Thyroid gland (tissue), 4 donors: Measurements from ENCODE around the gene CYP2D6.

Source experiments
- CTCF ChIP-seq, 6 experiments: fragments of 200-600 bp in 3 of 6; fragments of 450-650 bp in 3 of 6; sonication (generic) in 3 of 6; IDR thresholded peaks; one replicate each; pipeline ENCODE4 v1.5.1; 2016 to 2019; ENCODE audit warnings: antibody characterized with exemption in 6 of 6, mild to moderate bottlenecking in 2 of 6, inconsistent platforms in 1 of 6, moderate library complexity in 1 of 6
- POLR2A ChIP-seq, 2 donors: fragments of 450-650 bp; IDR thresholded peaks; one replicate each; pipeline ENCODE4 v1.6.1; 2017; ENCODE audit warnings: antibody characterized with exemption in 2 of 2, mild to moderate bottlenecking in 2 of 2, moderate library complexity in 1 of 2

- TF ChIP-seq CTCF (IDR thresholded peaks at IDR 0.05) (no peak), POLR2A (IDR thresholded peaks at IDR 0.05) (no peak)
Observed at GRCh38 chr22:42152661-42153270, 22.2 kb upstream of the CYP2D6 start.
